Omental fat pad (tissue), 4 donors: Measurements from ENCODE around the gene GRHL3. TPM values are rescaled to one million over a fixed set of nuclear protein-coding genes. Genes with fewer than 3 reads are reported as not detected.
A peak's percentile ranks its signal among the peaks of the same experiment; 100 is the strongest.

ENCODE experiments used
- ATAC-seq: fragments of 150-250 bp; one replicate; pipeline ENCODE4 v1.9.1; 2016; ENCODE audit warnings: mild to moderate bottlenecking, moderate library complexity; ENCODE audit not compliant: low FRiP score
- DNase-seq: peaks from one replicate; pipeline ENCODE4 v3.0.0-alpha.2; 2019; ENCODE audit warnings: low spot score
- CTCF ChIP-seq, 3 donors: fragments of 450-650 bp; IDR thresholded peaks; one replicate each; pipeline ENCODE4 v1.5.1; 2016 to 2017; ENCODE audit warnings: antibody characterized with exemption in 3 of 3, mild to moderate bottlenecking in 3 of 3, moderate library complexity in 2 of 3
- total RNA-seq, 4 donors: library from RNA; depleted of rRNA; stranded (reverse); fragments of >200 nt; gene quantifications; one replicate each; pipeline ENCODE4 v1.1.0, GENCODE V29; 2016

Gene GRHL3
- total RNA-seq, 4 donors from 2014 or later = 0.44 to 3.3 (median 0.66) TPM

GRCh38 chr1:24391882-24392603 is 72.9 kb downstream of the GRHL3 start:
- ATAC-seq (peak; percentile 57), DNase-seq (no peak)
- TF ChIP-seq CTCF (IDR thresholded peaks at IDR 0.05) = peak in 1 of 3 donors; percentile 28

- TF ChIP-seq CTCF (IDR thresholded peaks at IDR 0.05) = no peak
- ATAC-seq = no peak
- no peak for DNase-seq
Observed at GRCh38 chr1:24392604-24392946, 73.4 kb downstream of the GRHL3 start.

- ATAC-seq (no peak), DNase-seq (no peak)
- TF ChIP-seq CTCF (IDR thresholded peaks at IDR 0.05) = no peak
Observed at GRCh38 chr1:24392982-24393650, 74.0 kb downstream of the GRHL3 start.

- TF ChIP-seq CTCF (IDR thresholded peaks at IDR 0.05) = no peak
- ATAC-seq = peak; percentile 86
- no peak for DNase-seq
Observed at GRCh38 chr1:24393892-24394291, 74.7 kb downstream of the GRHL3 start.

- DNase-seq = no peak
- no peak for ATAC-seq
- no peak for TF ChIP-seq CTCF (IDR thresholded peaks at IDR 0.05)
Observed at GRCh38 chr1:24400065-24400464, 80.9 kb downstream of the GRHL3 start.

GRCh38 chr1:24403806-24404205 is 84.6 kb downstream of the GRHL3 start:
- no peak for DNase-seq
- TF ChIP-seq CTCF (IDR thresholded peaks at IDR 0.05) = no peak
- ATAC-seq = no peak

Other genes with a start within 250 kb of the GRHL3 start
- under 1 TPM; 0.13 to 0.79 (median 0.32) TPM for gene MYOM3, start 207.2 kb upstream of the GRHL3 start, total RNA-seq
- 1 to 10 TPM in 1 of 4 donors, under 1 TPM in 3; 0.12 to 1.2 (median 0.39) TPM for gene IL22RA1, start 176.2 kb upstream of the GRHL3 start, total RNA-seq
- 1 to 10 TPM in 3 of 4 donors, not detected in 1; 1.1 to 4.6 (median 1.8) TPM for gene IFNLR1, start 132.1 kb upstream of the GRHL3 start, total RNA-seq
- 1 to 10 TPM; 2.2 to 5.1 (median 3.5) TPM for gene STPG1, start 94.4 kb downstream of the GRHL3 start, total RNA-seq
- gene NIPAL3, start 96.4 kb downstream of the GRHL3 start, total RNA-seq = 10 to 100 TPM; 17.8 to 38.0 (median 27.0) TPM
- gene RCAN3, start 183.5 kb downstream of the GRHL3 start, total RNA-seq = 10 to 100 TPM in 1 of 4 donors, 1 to 10 TPM in 3; 2.9 to 10.1 (median 4.1) TPM
- under 1 TPM in 1 of 4 donors, not detected in 3; 0.16 TPM for gene NCMAP, start 236.7 kb downstream of the GRHL3 start, total RNA-seq